ENCODE measurements around the gene DACH1. TPM values are rescaled to one million over a fixed set of nuclear protein-coding genes. Genes with fewer than 3 reads are reported as not detected.

Gene DACH1
- total and polyA plus RNA-seq, 2 of the 8 experiments (the other 6 are each of a cell fraction or from before 2014, with no cell fraction given), result 0.12 to 0.67 TPM

DNA sequence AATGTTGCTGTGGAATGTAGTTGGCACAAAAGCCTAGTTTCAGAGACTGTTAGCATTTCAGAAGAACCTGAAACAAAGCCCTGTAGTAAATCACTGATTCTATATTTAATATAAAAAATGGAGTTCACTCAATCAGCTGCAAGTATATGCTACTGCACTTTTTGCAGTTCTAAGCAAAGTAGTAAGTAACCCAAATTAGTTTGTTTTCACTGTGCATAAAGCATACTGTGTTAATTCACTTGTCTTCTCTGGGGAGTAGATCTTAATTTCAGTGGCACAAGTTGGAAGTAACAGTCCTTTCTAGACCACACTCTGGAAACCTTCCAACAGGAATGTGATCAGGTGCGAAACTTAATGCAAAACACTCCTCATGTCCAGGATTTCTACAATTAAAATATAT, 139.3 kb downstream of the DACH1 start:
- Histone ChIP-seq H3K27ac (ENCODE audit: low read depth, low read length) (no peak overlapping the region), H3K79me1 (ENCODE audit: low read depth, low read length) (no peaks in the 10 kb centered on the region), H4K91ac (replicated peaks; ENCODE audit: insufficient read length, low read length) (no peak overlapping the region), H3K14ac (ENCODE audit: insufficient read length) (no peak overlapping the region), H3K9me3 (ENCODE audit: insufficient read depth in 2 of 2, low read depth in 1 of 2, low read length in 1 of 2) (no peaks in the 10 kb centered on the region), H2BK120ac (replicated peaks; ENCODE audit: low read depth, low read length) (no peak overlapping the region), H3K4me3 (ENCODE audit: extremely low read depth in 1 of 4, insufficient read depth in 2 of 4, low read depth in 3 of 4, low read length in 4 of 4) (no peak overlapping the region), H3K4me2 (ENCODE audit: insufficient read depth in 1 of 2, low read depth in 2 of 2, low read length in 2 of 2) (no peak overlapping the region), H3K18ac (ENCODE audit: extremely low read depth, low read length) (no peak overlapping the region), H3K56ac (replicated peaks; ENCODE audit: insufficient read length, low read depth, low read length) (no peak overlapping the region), H4K8ac (ENCODE audit: extremely low read depth, insufficient read depth, low read length) (no peak overlapping the region), H3K27me3 (replicated peaks in 1 of 4; ENCODE audit: control insufficient read depth in 3 of 4, extremely low read depth in 1 of 4, insufficient read depth in 3 of 4, low read length in 3 of 4) (no peaks in the 10 kb centered on the region), H3K9ac (replicated peaks in 1 of 4; ENCODE audit: extremely low read depth in 1 of 4, low read depth in 3 of 4, low read length in 3 of 4) (no peak overlapping the region), H3K4me1 (replicated peaks in 1 of 4; ENCODE audit: control insufficient read depth in 3 of 4, insufficient read depth in 4 of 4, low read length in 3 of 4) (peaks cover 0 to 2% (median under 1%) of the 10 kb centered on the region in 4 experiments; a peak in 2 of 7 replicates), H3K79me2 (ENCODE audit: control insufficient read depth in 1 of 2, insufficient read depth in 2 of 2, low read length in 2 of 2) (no peaks in the 10 kb centered on the region), H4K5ac (ENCODE audit: insufficient read length, low read depth, low read length) (no peak overlapping the region), H2BK20ac (ENCODE audit: low read length) (no peak overlapping the region), H3K4ac (replicated peaks; ENCODE audit: insufficient read length, low read depth, low read length) (no peak overlapping the region), H3K23ac (ENCODE audit: insufficient read length) (no peak overlapping the region), H3K23me2 (ENCODE audit: low read depth, low read length) (no peaks in the 10 kb centered on the region), H2AK5ac (ENCODE audit: low read depth, low read length) (no peak overlapping the region), H2AFZ (ENCODE audit: low read length) (no peak overlapping the region), H4K20me1 (replicated peaks in 1 of 2; ENCODE audit: control insufficient read depth in 1 of 2, insufficient read depth in 2 of 2, low read length in 2 of 2) (no peaks in the 10 kb centered on the region), H2BK12ac (ENCODE audit: low read depth, low read length) (no peak overlapping the region; the same call in 1 of the 2 replicates), H2BK15ac (ENCODE audit: low read length) (no peak overlapping the region), H2BK5ac (ENCODE audit: low read depth, low read length) (no peak overlapping the region), H3K36me3 (ENCODE audit: control insufficient read depth in 2 of 4, insufficient read depth in 4 of 4, low read length in 3 of 4) (no peaks in the 10 kb centered on the region)
- CTCF ChIA-PET (ENCODE audit: partially characterized antibody), result no interaction called here
- FAIRE-seq (no peak), DNase-seq (ENCODE audit: low read depth in 1 of 2, low spot score in 2 of 2) (no peak)
- 80% methylated on average over 1 of the region's 1 CpG; no CpG with 5 or more reads in 1 of the 2 experiments for WGBS, 2 experiments (ENCODE audit: extremely low coverage in 1 of 2, insufficient coverage in 1 of 2, insufficient read length in 1 of 2, insufficient replicate concordance in 2 of 2, low coverage in 1 of 2, low lambda C conversion rate in 2 of 2, missing lambda C conversion rate in 1 of 2)
- POLR2A ChIA-PET (ENCODE audit: partially characterized antibody), result no interaction called here
- no peak for TF ChIP-seq SIN3A (conservative IDR thresholded peaks at IDR 0.05 in 1 of 2, IDR thresholded peaks at IDR 0.05 in 1 of 2; ENCODE audit: low read depth in 1 of 2, low read length in 2 of 2)

All from H1 (cell line).